GM21619 (cell line): ENCODE measurements around the gene TEX35.
A peak's percentile ranks its signal among the peaks of the same experiment; 100 is the strongest.

ENCODE experiments used
- ATAC-seq: cut with Tn5 transposase; IDR thresholded peaks from one replicate; pipeline ENCODE4 v1.9.1; 2021; ENCODE audit not compliant: unreplicated experiment

Gene TEX35

DNA sequence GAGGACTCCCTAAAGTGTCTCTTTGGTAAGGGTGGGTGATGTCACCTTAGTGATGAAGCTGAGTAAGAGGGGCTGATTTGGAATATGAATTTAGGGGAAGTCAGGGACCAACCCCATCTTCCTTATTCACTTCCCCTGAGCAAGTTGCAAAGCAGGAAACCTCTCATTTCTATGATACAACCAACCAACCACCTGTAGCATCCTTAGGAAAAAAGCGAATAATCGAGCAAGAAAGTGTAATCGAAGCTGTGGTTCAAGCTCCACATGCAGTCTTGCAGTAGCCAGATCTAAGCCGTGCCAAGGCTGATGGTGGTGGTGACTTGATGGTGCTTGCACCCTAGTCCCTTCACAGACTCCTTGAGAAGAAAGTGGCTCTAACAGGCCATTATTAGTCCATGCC lies 3.2 kb downstream of the TEX35 start:
- ATAC-seq: no peak

- ATAC-seq: no peak
These were observed 6.0 kb downstream of the TEX35 start for GRCh38 chr1:178518894-178519293.

DNA sequence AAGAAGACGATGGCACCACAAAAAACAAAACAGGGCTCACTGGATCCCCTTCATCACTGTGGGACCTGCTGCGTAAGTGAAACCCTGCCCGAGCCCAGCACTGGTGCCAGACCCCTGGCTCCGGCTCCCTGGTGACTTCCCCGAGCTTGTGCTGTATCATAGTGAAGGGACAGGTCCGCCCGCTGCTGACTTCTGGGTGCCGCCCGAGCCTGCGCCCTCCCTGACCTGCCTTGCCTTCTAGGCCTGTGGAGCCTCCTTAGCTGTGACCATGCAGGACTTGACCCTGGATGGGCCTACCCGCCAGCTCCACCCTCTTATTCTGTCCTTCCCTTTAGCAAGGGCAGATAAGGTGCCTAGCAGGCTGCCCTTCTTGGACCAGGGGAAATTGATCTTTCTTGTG lies 7.9 kb downstream of the TEX35 start:
- no peak for ATAC-seq

DNA sequence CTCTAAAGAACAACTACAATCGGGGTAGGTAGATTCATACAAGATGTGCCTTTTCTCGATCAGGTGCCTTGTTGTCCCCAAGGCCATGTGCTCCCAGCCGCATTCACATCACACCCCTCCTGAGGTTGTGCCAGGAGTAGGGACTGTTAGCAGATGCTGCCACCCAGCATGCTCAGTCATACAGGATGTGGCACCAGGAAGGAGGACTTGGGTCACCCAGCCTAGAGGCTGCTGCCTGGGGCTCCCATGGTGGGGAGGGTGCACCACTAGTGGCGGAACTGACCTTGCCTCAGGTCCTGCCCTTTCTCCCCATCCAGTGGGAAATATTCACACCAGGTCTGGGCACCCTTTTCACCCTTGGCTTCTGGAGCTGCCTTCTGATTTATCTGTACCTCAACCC lies 8.3 kb downstream of the TEX35 start:
- no peak for ATAC-seq

GRCh38 chr1:178527117-178527516 lies 14.2 kb downstream of the TEX35 start:
- ATAC-seq: no peak

DNA sequence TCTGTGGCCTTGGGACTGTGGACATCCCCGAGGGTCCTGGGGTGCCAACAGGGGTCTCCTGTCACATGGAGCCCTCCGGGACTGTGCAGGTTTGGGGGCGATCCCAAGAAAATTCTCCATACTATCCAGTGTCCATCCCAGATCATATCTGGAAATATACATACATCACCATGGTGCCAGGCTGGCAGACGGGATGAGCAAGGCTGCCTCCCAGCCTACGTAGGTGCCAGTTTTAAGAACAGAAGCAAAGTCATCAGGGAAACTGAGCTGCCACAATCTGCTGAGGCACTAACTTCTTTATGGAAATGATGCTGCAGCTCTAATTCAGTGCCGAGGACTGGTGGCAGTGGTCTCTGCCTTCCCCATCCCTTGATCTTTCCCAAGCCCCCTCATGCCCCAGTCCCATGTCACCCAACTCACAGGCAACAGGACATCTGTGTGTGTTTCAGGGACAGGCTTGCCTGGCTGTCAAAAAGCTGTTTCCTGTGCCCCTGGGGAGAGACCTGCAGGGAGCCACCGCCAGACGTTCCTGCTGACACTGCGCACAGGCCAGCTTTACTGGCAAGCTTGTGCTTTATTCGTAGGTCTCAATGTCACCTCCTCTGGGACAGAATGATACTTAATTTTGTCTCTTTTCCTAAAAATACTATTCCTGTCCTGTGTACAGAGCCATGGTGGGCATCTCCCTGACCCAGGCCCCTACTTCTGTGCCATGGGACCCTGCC lies 15.5 kb downstream of the TEX35 start:
- no peak for ATAC-seq

DNA sequence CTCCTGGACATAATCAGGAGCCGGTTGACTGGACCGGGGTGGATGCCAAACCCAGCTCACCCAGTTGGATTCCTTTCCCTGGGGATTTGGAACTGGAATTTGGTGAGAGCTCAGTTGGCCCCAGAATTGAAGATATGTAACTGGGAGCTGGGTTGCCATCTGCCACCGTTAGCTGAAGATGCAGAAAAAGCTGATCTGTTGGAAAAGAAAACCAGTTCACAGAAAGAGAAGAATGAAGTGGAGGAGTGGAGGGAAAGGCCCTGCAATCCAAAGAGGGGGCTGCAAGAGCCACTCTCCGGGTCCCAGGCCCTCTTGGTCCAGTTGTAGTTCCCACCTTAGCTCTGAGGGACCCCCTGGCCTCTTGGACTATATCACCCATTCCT lies 16.0 kb downstream of the TEX35 start:
- no peak for ATAC-seq

DNA sequence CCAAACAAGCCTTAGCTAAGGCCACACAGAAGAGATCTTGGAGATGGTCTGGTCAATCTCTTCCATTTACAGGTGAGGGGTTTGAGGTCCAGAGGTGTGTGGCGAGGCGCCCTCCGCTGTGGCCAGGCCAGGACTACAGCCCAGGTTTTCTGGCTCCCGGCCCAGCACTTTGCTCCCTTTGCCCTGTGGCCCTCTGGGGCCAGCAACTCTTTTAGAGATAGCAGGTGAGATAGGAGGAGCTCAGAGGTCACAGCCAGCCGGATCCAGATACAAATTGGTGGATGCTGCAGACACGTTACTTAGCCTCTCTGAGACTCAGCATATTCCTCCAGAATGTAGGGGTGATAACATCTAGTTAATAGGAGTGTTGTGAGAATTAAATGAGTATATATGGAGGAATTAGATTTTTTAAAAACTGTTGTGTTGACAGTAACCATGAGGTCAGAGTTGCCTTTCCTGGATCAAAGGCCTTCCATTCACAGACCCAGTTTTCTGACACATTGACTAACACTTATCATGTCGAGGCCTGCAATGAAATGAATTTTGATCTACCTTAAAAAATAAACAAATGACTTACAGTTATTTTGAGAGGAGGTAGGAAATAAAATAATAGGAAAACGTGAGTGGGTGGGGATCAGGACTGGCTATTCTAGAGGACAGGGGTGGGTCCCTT lies 16.6 kb downstream of the TEX35 start:
- no peak for ATAC-seq

- no peak for ATAC-seq
These were observed 17.1 kb downstream of the TEX35 start for GRCh38 chr1:178530037-178530402.

DNA sequence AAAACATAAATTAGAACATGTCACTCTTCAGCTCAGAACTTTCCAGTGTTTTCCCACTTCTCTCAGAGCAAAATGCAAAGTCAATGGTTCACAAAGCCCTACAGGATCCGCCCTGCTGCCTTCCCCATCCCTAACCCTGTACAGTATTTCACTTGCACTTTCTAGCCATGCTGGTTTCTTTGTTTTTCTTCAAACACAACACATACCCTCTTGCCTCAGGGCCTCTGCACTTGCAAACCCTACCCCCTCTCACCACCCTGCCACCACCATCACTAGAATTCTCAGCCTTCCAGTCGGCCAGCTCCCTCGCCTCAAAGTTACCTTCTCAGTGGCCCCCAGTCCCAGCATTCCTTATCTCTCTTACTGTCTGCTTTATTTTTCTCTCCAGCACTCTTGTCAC lies 17.6 kb downstream of the TEX35 start:
- ATAC-seq: no peak

DNA sequence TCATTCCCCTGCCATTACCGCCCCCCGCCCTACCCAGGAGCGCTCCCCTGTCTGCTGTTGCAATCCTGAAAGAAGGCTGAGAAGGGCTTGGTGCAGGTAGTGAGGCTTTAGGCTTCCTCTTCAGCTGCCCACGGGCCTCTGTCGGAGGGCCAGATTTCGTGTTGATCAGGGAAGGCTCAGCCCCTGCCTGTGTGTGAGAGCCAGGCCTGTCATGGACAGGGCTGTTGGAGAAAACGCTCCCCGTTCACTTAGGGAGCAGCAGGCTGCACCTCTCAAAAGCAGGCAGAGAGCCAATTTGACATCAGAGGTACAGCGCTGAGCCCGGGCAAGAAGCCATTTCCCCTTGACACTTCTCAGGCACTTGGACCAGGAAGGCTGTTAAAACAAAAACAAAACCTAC lies 19.0 kb downstream of the TEX35 start:
- ATAC-seq: peak; percentile 30

DNA sequence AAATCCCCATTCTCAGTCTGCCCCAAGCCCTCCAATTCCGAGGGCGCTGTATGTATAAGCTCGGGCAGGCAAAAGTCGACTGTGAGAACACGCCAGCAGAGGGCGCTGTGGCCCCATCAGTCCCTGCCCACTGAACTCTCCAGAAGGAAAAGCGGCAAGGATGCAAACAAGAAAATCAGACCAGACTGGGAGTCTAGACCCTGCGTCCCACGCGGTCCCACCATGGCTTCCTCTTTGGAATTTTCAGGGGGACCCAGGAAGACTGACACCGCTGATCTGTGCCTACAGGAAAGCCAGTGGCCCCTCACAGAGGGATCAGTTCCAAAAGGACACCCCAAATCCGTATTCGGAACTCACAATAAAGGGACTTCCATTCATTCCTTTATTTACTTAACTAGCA lies 19.5 kb downstream of the TEX35 start:
- ATAC-seq: peak; percentile 94

DNA sequence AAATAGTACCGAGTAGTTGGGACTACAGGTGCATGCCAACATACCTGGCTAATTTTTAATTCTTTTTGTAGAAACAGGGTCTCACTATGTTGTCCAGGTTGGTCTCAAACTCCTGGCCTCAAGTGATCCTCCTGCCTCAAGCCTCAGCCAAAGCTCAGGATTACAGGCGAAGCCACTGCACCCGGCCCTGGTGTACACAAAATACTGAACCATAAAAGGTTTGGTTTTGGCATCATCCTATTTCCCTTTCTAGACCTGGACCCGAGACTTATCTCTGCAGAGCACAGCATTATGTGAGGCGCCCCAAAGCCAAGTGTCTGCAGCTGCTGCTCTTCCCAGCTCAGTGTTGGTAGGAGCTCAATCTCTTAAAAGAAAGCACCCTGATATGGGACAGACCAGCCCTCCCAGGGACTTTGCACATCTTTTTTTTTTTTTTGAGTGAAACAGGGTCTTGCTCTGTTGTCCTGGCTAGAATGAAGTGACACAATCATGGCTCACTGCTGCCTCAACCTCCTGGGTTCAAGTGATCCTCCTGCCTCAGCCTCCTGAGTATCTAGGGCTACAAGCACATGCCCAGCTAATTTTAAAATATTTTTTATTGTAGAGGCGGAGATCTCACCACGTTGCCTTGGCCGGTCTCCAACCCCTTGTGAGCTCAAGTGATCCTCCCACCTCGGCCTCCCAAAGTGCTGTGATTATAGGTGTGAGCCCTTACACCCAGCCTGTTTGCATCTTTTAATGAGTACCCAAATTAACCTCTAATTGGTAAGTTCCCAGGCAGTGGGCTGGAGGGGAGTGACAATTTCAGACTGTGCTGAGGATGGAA lies 20.4 kb downstream of the TEX35 start:
- no peak for ATAC-seq

DNA sequence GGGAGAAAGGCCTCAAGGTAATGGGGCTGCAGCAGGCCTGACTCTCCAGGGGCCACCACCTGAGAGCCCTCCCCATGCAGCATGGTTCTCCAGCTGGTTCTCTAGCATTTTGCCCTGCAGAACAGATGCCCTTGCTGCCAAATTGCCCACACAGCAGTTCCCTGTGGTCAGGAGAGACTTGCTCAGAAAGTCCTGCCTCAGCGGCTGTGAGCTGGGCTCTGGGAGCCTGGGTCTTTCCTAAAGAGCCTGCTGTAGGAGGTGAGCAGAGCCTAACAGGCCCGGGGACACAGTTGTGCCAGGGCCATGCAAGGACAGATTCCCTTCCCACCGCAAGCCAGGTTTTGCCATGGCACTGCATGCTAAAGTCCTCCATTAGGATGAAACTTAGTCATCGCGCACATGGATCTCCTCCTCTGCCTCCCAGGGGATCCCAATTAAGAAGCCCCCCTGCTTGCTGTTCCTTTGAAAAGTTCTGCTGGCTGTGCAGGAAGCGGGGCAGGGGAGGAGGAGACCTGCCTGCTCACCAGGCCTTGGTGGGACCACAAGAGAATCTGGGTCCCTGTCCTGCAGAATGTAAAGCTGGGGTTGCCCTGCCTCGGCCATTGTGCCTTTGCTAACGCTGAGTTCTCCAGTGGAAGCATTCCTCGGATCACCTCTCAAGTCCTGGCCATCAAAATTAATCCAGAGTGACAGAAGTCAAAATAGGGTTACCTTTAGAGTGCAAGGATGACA lies 21.4 kb downstream of the TEX35 start:
- no peak for ATAC-seq

DNA sequence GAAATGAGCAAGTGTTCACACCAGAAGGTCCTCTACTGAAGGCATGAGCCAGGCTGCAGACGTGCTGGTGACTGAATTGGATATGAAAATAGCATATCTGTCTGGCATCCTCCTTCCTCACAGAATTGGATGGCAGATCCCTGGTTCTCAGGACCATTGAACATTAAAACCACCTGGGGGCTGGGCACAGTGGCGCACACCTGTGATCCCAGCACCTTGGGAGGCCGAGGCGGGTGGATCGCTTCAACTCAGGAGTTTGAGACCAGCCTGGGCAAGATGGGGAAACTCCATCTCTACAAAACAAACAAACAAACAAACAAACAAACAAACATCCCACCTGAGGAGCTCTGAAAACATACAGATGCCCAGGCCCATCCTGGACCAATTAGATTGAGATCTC lies 23.4 kb downstream of the TEX35 start:
- no peak for ATAC-seq

DNA sequence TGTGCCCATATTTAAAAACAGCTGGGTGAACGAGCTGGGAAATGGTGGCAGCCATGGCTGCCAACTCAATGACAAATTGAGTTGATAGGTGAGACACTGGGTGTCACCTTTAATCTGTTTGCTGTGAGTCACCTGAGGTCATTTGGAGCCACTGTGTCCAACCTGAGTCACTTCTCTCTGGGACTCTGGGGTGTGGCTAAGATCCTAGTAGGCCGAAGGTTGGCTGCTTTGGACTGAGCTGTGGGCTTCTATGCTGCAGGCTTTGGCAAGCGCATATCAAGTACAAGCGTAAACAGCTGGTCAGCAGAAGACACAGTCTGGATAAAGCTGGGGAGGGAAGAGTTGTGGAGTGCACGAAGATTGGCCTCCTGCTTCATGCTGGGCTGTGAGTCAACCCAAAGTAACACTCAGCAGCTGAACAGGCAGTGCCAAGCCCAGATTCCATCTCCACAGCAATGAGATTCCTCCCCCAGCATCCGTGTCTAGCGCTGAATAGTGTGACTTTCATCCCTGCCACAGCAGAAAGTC lies 24.0 kb downstream of the TEX35 start:
- no peak for ATAC-seq

DNA sequence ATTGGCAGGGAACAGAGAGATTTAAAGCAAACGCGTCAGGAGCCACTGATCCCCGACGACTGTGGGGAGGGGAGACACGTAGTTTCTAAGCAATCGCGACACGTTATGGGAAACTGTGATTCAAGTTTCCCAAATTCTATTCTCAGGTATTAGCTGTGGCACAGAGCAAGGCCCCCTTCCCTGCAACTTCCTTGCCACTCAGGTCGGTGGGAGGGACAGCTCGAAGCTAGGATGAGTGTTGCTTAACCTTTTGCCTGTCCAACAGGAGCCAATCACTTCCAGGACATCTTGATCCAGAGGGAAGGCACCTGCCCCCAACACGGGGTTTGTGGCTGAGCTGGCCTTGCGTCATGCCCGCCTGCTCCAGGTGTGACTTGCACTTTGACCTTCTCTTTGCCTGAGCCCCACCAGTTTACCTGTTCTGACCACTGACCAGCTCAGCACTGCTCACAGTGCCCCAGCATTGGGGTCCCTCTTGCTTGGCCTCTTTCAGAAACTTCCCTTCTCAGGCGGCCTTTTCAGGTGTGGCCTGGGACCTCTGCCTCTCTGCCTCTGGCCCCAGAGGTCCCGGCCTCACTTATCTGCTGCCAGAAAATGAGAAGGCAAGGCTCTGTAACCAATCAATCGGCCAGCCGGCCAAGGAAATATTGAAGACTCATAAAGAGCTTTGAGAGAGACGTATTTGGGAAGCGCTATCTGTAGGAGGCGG lies 24.6 kb downstream of the TEX35 start:
- no peak for ATAC-seq

- ATAC-seq: no peak
These were observed 25.4 kb downstream of the TEX35 start for GRCh38 chr1:178538192-178538916.

GRCh38 chr1:178539291-178539690 lies 26.4 kb downstream of the TEX35 start:
- ATAC-seq: no peak

DNA sequence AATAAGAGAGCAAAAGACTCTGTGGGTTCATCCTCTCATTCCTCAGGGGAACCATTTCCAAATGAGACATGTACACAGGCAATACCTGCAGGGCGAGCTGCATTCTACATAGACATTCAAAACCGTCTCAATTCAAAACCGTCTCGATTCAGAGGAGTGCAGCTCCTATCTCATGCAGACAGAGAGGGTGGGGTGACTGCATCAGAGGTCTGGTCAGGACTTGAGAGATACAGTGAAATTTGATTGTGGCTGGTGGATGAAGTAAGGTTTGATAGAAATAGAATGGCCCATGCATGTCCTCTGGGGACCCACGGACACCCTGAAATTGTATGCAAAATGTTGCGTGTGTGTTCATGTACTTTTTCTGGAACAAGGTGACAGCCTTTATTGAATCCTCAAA lies 27.3 kb downstream of the TEX35 start:
- ATAC-seq: no peak
